NCI-H1436 treated with DMSO at 0.1 percent for 48 hours (cell line): ENCODE data around the gene ASPHD1.
A peak's percentile ranks its signal among the peaks of the same experiment; 100 is the strongest.
"Not testable (repeated sequence)": the region's sequence is repeated elsewhere in the genome, so short reads cannot be mapped to it uniquely, and the experiment has no call there.

Source experiments
- DNase-seq: peaks from one replicate; lab custom pipeline; 2025; lab: John Stamatoyannopoulos, UW

The ASPHD1 gene

GRCh38 chr16:29908719-29909220 lies 8.5 kb downstream of the ASPHD1 start:
- DNase-seq: no peak

- no peak for DNase-seq
Measured at GRCh38 chr16:29909391-29909790, 9.1 kb downstream of the ASPHD1 start.

- DNase-seq: not testable (repeated sequence)
Measured at GRCh38 chr16:29909851-29910250, 9.6 kb downstream of the ASPHD1 start.

GRCh38 chr16:29910819-29911675 lies 10.8 kb downstream of the ASPHD1 start:
- no peak for DNase-seq

- no peak for DNase-seq
Measured at GRCh38 chr16:29911676-29912010, 11.4 kb downstream of the ASPHD1 start.

GRCh38 chr16:29912087-29912486 lies 11.8 kb downstream of the ASPHD1 start:
- no peak for DNase-seq

- DNase-seq: no peak
Measured at GRCh38 chr16:29913514-29913913, 13.2 kb downstream of the ASPHD1 start.

- DNase-seq: no peak
Measured at GRCh38 chr16:29915590-29916247, 15.4 kb downstream of the ASPHD1 start.

- no peak for DNase-seq
Measured at GRCh38 chr16:29916979-29917378, 16.7 kb downstream of the ASPHD1 start.

- DNase-seq: no peak
Measured at GRCh38 chr16:29920288-29921033, 20.2 kb downstream of the ASPHD1 start.

- DNase-seq: no peak
Measured at GRCh38 chr16:29921034-29921385, 20.7 kb downstream of the ASPHD1 start.

GRCh38 chr16:29922326-29922725 lies 22.0 kb downstream of the ASPHD1 start:
- DNase-seq: no peak

GRCh38 chr16:29922986-29923501 lies 22.8 kb downstream of the ASPHD1 start:
- DNase-seq: no peak

GRCh38 chr16:29925105-29925756 lies 24.9 kb downstream of the ASPHD1 start:
- DNase-seq: no peak

GRCh38 chr16:29925781-29926710 lies 25.8 kb downstream of the ASPHD1 start, which contains the start of gene KCTD13:
Gene KCTD13, minus strand, starts transcription at chr16:29926226. Its CDS starts 193 bp downstream, at chr16:29926033.
- DNase-seq: peak; percentile 15

- DNase-seq: no peak
Measured at GRCh38 chr16:29926711-29927052, 26.4 kb downstream of the ASPHD1 start.

GRCh38 chr16:29927070-29927905 lies 27.0 kb downstream of the ASPHD1 start:
- no peak for DNase-seq

- DNase-seq: not testable (repeated sequence)
Measured at GRCh38 chr16:29931750-29932149, 31.5 kb downstream of the ASPHD1 start.

GRCh38 chr16:29940656-29941055 lies 40.4 kb downstream of the ASPHD1 start:
- DNase-seq: no peak
